HEK293T (cell line): ENCODE results near the gene GORASP1.

Source experiments
- CTCF ChIA-PET: fragments of 350-600 bp; formaldehyde crosslinking; extraction: SDS; loops from one replicate; lab custom pipeline; 2021; ENCODE audit warnings: antibody characterized with exemption, inconsistent platforms; lab: Yijun Ruan, JAX
- POLR2A ChIA-PET: fragments of 350-600 bp; formaldehyde crosslinking; extraction: SDS; loops from one replicate; lab custom pipeline; 2020; ENCODE audit warnings: antibody characterized with exemption, inconsistent platforms; lab: Yijun Ruan, JAX
- DNase-seq: peaks from one replicate; pipeline ENCODE4 v3.0.0; 2012; ENCODE audit warnings: mixed read lengths; ENCODE audit errors: extremely low spot score
- ARNT ChIP-seq: fragments of 450-650 bp; IDR thresholded peaks from 2 replicates; pipeline ENCODE4 v1.6.1; 2017; ENCODE audit warnings: mild to moderate bottlenecking
- BHLHE40 ChIP-seq: fragments of 450-650 bp; IDR thresholded peaks from 2 replicates; pipeline ENCODE4 v1.6.1; 2016; ENCODE audit warnings: mild to moderate bottlenecking, moderate library complexity, borderline replicate concordance
- CTBP1 ChIP-seq: fragments of 450-650 bp; IDR thresholded peaks from 2 replicates; pipeline ENCODE4 v1.6.1; 2016; ENCODE audit warnings: borderline replicate concordance
- ELF4 ChIP-seq: fragments of 450-650 bp; IDR thresholded peaks from 2 replicates; pipeline ENCODE4 v1.6.1; 2017; ENCODE audit warnings: antibody characterized with exemption
- FOXA1 ChIP-seq: fragments of 450-650 bp; IDR thresholded peaks from 2 replicates; pipeline ENCODE4 v1.6.1; 2016; ENCODE audit warnings: mild to moderate bottlenecking
- FOXK2 ChIP-seq: fragments of 450-650 bp; IDR thresholded peaks from 2 replicates; pipeline ENCODE4 v1.6.1; 2016; ENCODE audit warnings: mild to moderate bottlenecking
- FOXM1 ChIP-seq: fragments of 450-650 bp; IDR thresholded peaks from 2 replicates; pipeline ENCODE4 v1.6.1; 2017; ENCODE audit warnings: mild to moderate bottlenecking, borderline replicate concordance
- HDGF ChIP-seq: fragments of 450-650 bp; IDR thresholded peaks from 2 replicates; pipeline ENCODE4 v1.6.1; 2017; ENCODE audit warnings: antibody characterized with exemption, borderline replicate concordance
- L3MBTL2 ChIP-seq: fragments of 450-650 bp; conservative IDR thresholded peaks from 2 replicates; pipeline ENCODE4 v1.6.1; 2016; ENCODE audit warnings: mild to moderate bottlenecking
- LEF1 ChIP-seq: fragments of 450-650 bp; IDR thresholded peaks from 2 replicates; pipeline ENCODE4 v1.6.1; 2017; ENCODE audit warnings: mild to moderate bottlenecking, borderline replicate concordance
- NFRKB ChIP-seq: fragments of 450-650 bp; IDR thresholded peaks from 2 replicates; pipeline ENCODE4 v1.6.1; 2016; ENCODE audit warnings: mild to moderate bottlenecking, moderate library complexity
- SP1 ChIP-seq: fragments of 450-650 bp; IDR thresholded peaks from 2 replicates; pipeline ENCODE4 v1.6.1; 2017
- SUZ12 ChIP-seq: fragments of 450-650 bp; IDR thresholded peaks from 2 replicates; pipeline ENCODE4 v1.6.1; 2016; ENCODE audit warnings: mild to moderate bottlenecking
- TARDBP ChIP-seq: fragments of 450-650 bp; IDR thresholded peaks from 2 replicates; pipeline ENCODE4 v1.6.1; 2016
- ZNF384 ChIP-seq: fragments of 450-650 bp; IDR thresholded peaks from 2 replicates; pipeline ENCODE4 v1.6.1; 2016
- TF ChIP-seq, protein P1 (sequence below): fragments of 450-650 bp; IDR thresholded peaks from 2 replicates; pipeline ENCODE4 v1.6.1; 2016

GORASP1 gene

DNA sequence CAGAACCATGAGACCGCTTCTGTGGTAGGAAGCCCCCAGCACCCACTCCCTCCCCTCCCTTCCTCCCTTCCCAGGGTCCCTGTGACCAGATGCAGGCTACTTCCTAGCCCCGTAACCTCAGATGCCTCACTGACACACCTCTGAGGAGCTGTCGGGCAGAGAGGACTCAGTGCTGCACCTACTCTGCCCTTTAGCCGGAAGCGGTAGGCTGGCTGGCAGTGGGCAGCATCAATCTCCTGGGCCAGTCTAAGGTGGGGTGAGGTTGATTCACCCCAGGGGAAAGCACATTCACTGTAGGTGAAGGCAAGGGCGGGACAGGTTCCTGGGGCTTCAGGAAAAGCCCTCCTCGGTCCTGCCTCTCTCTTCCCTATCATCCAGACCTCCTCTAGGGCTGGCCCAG, 26.9 kb upstream of the GORASP1 start:
- ChIA-PET POLR2A (no interaction called here), CTCF (interaction anchor here (1.1 kb wide), 1 partner anchor 154 kb away, joined by 4 read pairs; no protein-coding TSS in a partner anchor)
- no peak for TF ChIP-seq L3MBTL2
- TF ChIP-seq HDGF: no peak
- no peak for TF ChIP-seq LEF1
- TF ChIP-seq SP1: no peak
- TF ChIP-seq ELF4: no peak
- TF ChIP-seq FOXM1: no peak
- no peak for TF ChIP-seq FOXK2

DNA sequence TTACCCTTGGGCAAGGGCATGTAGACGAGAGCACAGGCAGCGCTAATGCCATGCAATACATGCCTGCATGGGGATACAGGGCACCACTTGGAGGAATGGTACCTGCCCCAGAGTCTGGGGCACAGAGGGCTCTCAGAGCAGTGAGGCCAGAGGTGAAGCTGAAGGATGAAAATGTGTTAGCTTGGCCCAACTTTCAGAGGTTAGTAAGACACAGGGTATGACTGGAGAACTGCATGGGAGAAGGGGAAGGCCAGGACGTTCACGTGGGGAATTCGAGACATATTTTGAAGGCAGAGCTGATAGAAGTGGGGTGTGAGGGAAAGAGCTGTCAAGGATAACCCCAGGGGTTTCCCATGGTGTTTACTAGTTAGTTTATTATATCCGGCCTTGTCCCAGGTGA, 26.4 kb upstream of the GORASP1 start:
- ChIA-PET POLR2A (no interaction called here), CTCF (interaction anchor here (1.1 kb wide), 1 partner anchor 155 kb away, joined by 4 read pairs; no protein-coding TSS in a partner anchor)
- no peak for DNase-seq
- TF ChIP-seq, protein P1, sequence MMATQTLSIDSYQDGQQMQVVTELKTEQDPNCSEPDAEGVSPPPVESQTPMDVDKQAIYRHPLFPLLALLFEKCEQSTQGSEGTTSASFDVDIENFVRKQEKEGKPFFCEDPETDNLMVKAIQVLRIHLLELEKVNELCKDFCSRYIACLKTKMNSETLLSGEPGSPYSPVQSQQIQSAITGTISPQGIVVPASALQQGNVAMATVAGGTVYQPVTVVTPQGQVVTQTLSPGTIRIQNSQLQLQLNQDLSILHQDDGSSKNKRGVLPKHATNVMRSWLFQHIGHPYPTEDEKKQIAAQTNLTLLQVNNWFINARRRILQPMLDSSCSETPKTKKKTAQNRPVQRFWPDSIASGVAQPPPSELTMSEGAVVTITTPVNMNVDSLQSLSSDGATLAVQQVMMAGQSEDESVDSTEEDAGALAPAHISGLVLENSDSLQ: no peak
- TF ChIP-seq FOXM1 (no peak), TARDBP (no peak), LEF1 (no peak), FOXK2 (no peak), SP1 (no peak), ELF4 (no peak), ARNT (no peak), CTBP1 (no peak), SUZ12 (no peak), BHLHE40 (no peak)

More for the DNA sequence above, 26.9 kb upstream of the GORASP1 start:
- DNase-seq: no peak

DNA sequence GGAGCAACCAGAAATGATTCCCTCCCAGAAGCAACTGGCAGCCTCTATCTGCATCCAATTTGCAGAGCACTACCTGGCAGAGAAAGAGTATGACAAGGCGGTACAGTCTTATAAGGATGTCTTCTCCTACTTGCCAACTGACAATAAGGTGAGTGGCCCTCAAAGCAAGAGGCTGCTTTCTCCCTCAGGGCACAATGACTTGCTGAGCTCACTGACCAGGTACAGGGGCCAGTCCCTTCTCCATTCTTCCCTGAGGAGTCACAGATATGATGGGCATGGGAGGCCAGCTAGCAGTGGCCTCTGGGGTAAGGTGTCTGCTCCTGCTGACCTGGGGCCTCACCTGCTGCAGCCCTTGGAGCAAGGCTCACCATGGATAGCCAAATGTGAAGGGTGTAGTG, 25.7 kb upstream of the GORASP1 start:
- POLR2A ChIA-PET: no interaction called here
- TF ChIP-seq L3MBTL2: no peak
- no peak for TF ChIP-seq CTBP1
- TF ChIP-seq TARDBP: no peak
- no peak for TF ChIP-seq FOXA1
- TF ChIP-seq, protein P1: no peak
- TF ChIP-seq SUZ12: no peak
- TF ChIP-seq NFRKB: no peak
- no peak for TF ChIP-seq SP1
- TF ChIP-seq LEF1: no peak
- no peak for TF ChIP-seq ARNT
- TF ChIP-seq FOXK2: no peak
- TF ChIP-seq ELF4: no peak
- TF ChIP-seq ZNF384: no peak
- no peak for TF ChIP-seq HDGF
- TF ChIP-seq BHLHE40: no peak
- TF ChIP-seq FOXM1: no peak
- CTCF ChIA-PET: no interaction called here
- no peak for DNase-seq

DNA sequence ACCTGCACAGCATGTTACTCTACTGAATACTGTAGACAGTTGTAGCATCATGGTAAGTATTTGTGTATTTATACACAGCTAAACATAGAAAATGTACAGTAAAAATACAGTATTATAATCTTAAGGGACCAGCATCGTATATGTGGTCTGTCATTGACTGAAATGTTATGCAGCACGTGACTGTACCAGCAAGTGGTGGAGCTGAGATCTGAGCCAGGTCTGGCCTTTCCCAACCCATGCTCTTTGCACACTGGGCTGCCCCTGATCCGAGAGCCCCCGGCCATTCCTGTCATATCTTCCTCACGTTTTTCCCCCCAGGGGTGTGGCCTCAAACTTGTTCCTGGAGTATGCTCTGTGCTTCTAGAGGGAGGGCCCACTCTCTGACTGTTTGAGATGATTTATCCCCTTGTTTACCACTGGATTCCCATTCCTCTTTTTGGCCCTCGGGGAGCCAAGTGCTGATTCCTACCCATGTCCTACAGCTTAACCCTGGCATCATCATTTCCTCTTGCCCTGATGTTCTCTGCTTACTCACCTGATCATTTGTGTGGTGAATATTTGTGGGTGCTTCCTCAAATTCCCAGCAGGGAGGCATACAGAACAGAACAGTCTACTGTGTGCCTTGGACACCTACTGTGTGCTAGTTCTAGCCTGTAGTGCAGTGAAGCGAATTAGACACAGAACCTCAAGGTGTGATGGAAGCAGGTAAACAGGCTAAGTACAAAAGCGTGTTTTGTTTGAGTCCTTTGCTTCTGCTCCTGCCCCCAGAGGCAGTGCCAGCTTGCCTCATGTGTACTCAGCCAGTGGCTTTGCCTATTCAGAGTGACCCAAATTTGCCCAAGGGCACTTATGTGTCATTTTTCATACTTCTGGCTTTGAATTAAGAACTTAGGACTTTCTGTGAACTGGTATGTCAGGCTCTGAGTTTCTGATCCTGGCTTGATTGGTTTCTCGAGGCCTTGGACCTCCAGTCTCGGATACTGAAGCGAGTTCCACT, 25.0 kb upstream of the GORASP1 start:
- DNase-seq: no peak
- CTCF ChIA-PET: interaction anchor here (2.9 kb wide), 1 partner anchor 159 kb away, joined by 12 read pairs; no protein-coding TSS in a partner anchor
- no peak for TF ChIP-seq FOXA1
- TF ChIP-seq NFRKB: no peak
- no peak for TF ChIP-seq ARNT
- no peak for TF ChIP-seq SP1
- TF ChIP-seq TARDBP: no peak
- TF ChIP-seq LEF1: no peak
- no peak for TF ChIP-seq FOXM1
- no peak for TF ChIP-seq CTBP1
- no peak for TF ChIP-seq FOXK2
- TF ChIP-seq ZNF384: no peak
- TF ChIP-seq L3MBTL2: no peak
- TF ChIP-seq, protein P1: no peak
- no peak for TF ChIP-seq HDGF
- no peak for TF ChIP-seq ELF4
- no peak for TF ChIP-seq BHLHE40
- no peak for TF ChIP-seq SUZ12
- POLR2A ChIA-PET: no interaction called here

DNA sequence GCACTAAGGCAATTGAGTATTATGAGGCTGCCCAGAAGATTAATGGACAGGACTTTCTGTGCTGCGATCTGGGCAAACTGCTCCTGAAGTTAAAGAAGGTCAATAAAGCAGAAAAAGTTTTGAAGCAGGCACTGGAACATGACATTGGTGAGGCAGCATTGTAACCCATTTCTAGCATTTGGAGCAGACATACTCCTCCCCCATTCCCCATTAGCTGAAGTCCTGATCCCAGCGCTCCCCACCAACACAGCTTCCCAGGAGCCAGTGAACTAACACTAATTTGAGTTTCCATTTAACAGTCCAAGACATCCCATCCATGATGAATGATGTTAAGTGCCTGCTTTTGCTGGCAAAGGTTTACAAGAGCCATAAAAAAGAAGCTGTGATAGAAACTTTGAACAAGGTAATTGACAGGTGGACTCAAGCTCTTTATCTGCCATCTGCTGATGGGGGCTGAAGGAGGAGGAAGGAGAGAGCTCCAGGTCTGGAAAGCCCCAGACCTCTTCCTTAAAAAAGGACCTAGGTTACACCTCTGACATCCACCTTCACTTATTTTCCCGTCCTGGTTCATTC, 23.4 kb upstream of the GORASP1 start:
- CTCF ChIA-PET: interaction anchor here (1.8 to 2.9 kb wide), 2 partner anchors 157 to 160 kb away, joined by 6 to 12 read pairs; no protein-coding TSS in a partner anchor
- TF ChIP-seq NFRKB: no peak
- no peak for TF ChIP-seq BHLHE40
- TF ChIP-seq LEF1: no peak
- TF ChIP-seq FOXM1: no peak
- TF ChIP-seq, protein P1: peak; percentile 62; the same call in 1 of the 2 replicates
- POLR2A ChIA-PET: interaction anchor here (1.2 kb wide), 1 partner anchor 157 kb away, joined by 4 read pairs; no protein-coding TSS in a partner anchor
- DNase-seq: no peak
